Measurements from ENCODE around the gene KAZN.

- TF ChIP-seq EZH2phosphoT487 (IDR thresholded peaks at IDR 0.05; ENCODE audit: borderline replicate concordance) (no peak), CTCF (conservative IDR thresholded peaks at IDR 0.05; ENCODE audit: low read length) (no peak)
These were observed 514.7 kb downstream of the KAZN start for GRCh38 chr1:15113146-15113545.
